HT-29 (cell line): ENCODE measurements around the gene OS9. TPM values are rescaled to one million over a fixed set of nuclear protein-coding genes. Genes with fewer than 3 reads are reported as not detected.
"Not testable (repeated sequence)": the region's sequence is repeated elsewhere in the genome, so short reads cannot be mapped to it uniquely, and the experiment has no call there.

ENCODE experiments used
- DNase-seq: peaks from one replicate; pipeline ENCODE4 v3.0.0-alpha.2; 2015; ENCODE audit warnings: low spot score
- total RNA-seq: library from RNA; depleted of rRNA; stranded (reverse); fragments of >200 nt; shearing (Covaris generic); gene quantifications from 2 replicates; pipeline ENCODE4 v1.2.3, GENCODE V29; 2014; rRNA removed

Gene OS9, protein sequence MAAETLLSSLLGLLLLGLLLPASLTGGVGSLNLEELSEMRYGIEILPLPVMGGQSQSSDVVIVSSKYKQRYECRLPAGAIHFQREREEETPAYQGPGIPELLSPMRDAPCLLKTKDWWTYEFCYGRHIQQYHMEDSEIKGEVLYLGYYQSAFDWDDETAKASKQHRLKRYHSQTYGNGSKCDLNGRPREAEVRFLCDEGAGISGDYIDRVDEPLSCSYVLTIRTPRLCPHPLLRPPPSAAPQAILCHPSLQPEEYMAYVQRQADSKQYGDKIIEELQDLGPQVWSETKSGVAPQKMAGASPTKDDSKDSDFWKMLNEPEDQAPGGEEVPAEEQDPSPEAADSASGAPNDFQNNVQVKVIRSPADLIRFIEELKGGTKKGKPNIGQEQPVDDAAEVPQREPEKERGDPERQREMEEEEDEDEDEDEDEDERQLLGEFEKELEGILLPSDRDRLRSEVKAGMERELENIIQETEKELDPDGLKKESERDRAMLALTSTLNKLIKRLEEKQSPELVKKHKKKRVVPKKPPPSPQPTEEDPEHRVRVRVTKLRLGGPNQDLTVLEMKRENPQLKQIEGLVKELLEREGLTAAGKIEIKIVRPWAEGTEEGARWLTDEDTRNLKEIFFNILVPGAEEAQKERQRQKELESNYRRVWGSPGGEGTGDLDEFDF
- 94.5 and 105 TPM in 2 replicates for total RNA-seq

DNA sequence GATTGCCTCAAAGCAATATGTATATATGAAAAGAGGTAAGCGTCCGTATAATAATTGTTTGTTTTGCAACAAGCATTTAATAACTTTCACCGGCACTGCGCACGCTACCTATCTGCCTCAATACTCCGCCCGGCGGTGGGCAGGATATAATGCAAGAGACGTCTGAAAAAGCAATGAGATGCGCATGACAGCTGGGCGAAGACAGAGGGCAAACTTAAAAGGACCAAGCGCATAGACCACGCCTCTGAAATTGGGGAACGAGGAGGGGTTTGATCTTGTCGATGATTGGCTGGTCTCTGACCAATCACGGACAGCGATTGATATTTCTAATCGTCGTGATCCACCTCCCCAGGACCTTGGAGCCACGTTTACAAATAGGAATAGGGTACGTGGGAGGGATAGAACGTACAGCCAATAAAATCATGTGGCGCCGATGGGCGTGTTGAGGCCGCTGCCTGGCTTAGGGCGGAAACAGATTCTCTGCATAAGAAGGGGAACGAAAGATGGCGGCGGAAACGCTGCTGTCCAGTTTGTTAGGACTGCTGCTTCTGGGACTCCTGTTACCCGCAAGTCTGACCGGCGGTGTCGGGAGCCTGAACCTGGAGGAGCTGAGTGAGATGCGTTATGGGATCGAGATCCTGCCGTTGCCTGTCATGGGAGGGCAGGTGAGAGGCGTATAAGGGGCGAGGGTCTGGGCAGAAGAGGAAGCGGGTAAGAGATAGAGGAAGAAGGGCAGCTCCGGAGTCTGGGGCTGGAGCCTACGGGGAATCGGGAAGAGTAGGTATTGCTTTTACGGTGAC is at the start of gene OS9:
TSS of gene OS9 (plus strand) at position 474 of the 800 bp plus-strand sequence. CDS start at position 504, 30 bp downstream.
- DNase-seq, result peak; percentile 99

DNA sequence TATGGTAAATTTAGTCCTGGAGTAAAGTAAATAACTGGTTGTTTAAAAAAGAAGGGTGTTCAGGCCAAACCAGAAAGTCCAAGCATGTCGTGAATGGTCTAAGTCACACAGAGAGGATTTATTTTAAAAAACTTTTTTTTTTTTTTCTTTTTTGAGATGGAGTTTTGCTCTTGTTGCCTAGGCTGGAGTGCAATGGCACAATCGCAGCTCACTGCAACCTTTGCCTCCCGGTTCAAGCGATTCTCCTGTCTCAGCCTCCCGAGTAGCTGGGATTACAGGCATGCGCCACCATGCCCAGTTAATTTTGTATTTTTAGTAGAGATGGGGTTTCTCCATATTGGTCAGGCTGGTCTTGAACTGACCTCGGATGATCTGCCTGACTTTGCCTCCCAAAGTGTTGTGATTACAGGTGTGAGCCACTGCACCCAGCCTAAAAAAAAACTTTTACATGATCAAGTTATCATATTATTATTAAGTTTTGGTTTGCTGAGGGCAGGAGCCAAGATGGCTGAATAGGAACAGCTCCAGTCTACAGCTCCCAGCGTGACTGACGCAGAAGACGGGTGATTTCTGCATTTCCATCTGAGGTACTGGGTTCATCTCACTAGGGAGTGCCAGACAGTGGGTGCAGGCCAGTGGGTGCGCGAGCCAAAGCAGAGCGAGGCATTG is 47.8 kb upstream of the OS9 start:
- not testable (repeated sequence) for DNase-seq

DNA sequence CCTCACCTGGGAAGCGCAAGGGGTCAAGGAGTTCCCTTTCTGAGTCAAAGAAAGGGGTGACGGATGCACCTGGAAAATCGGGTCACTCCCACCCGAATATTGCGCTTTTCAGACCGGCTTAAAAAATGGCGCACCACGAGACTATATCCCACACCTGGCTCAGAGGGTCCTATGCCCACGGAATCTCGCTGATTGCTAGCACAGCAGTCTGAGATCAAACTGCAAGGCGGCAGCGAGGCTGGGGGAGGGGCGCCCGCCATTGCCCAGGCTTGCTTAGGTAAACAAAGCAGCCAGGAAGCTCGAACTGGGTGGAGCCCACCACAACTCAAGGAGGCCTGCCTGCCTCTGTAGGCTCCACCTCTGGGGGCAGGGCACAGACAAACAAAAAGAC is 47.3 kb upstream of the OS9 start:
- DNase-seq, result not testable (repeated sequence)

DNA sequence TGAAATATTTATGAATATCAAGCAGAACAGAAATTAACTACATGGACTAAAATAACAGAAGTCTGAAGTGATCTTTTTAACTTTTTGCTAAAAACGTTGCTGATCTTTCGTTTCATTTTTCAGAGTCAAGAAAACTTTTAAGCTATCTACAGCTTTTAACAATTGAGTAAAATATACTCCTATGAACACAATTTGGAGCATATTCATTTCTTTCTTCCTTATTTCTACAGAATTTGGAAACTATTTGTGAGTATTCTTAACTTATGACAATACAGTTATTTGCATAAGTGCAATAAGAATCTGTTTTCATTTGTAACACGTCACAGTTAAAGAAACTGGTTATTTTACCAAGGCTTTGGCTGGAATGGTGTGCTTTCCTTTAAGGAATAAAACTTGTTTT is 39.9 kb upstream of the OS9 start:
- DNase-seq, result no peak

DNA sequence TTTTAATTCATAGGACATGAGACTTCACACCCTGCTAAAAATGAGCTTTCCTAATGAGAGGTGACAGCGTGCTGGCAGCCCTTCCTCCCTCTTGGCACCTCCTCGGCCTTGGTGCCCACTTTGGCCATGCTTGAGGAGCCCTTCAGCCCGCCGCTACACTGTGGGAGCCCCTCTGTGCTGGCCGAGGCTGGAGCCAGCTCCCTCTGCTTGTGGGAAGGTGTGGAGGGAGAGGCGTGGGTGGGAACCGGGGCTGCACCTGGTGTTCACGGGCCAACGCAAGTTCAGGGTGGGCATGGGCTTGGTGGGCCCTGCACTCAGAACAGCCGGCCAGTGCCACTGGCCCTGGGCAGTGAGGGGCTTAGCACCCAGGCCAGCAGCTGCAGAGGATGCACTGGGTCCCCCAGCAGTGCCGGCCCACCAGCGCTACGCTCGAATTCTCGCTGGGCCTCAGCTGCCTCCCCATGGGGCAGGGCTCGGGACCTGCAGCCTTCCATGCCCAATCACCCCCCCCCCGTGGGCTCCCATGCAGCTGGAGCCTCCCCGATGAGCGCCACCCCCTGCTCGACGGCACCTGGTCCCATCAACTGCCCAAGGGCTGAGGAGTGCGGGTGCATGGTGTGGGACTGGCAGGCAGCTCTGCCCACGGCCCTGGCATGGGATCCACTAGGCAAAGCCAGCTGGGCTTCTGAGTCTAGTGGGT is 38.2 kb upstream of the OS9 start:
- DNase-seq, result no peak

DNA sequence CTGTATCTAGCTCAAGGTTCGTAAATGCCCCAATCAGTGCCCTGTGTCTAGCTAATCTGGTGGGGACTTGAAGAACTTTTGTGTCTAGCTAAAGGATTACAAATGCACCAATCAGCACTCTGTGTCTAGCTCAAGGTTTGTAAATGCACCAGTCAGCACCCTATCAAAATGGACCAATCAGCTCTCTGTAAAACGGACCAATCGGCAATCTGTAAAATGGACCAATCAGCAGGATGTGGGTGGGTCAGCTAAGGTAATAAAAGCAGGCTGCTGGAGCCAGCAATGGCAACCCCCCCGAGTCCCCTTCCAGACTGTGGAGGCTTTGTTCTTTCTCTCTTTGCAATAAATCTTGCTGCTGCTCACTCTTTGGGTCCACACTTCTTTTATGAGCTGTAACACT is 37.5 kb upstream of the OS9 start:
- not testable (repeated sequence) for DNase-seq

DNA sequence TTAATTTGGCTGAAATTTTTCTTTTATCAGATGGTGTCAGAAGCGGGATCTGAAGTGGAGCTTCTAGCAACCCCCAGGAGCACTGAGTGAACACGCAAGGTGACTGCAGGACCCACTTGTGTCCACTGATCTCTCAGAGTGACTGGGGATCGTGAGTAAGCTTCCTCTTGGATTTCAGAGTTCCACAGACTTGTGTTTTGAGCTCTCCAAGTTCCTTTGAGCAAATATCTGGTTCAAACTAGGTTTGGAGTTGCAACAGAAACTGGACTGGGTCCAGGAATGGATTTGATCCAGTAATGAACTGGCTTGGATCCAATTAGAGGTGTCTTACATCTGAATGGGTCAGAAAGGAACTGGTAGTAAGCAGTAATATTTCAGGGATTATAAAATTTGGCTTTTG is 36.2 kb upstream of the OS9 start:
- DNase-seq, result peak; percentile 11

DNA sequence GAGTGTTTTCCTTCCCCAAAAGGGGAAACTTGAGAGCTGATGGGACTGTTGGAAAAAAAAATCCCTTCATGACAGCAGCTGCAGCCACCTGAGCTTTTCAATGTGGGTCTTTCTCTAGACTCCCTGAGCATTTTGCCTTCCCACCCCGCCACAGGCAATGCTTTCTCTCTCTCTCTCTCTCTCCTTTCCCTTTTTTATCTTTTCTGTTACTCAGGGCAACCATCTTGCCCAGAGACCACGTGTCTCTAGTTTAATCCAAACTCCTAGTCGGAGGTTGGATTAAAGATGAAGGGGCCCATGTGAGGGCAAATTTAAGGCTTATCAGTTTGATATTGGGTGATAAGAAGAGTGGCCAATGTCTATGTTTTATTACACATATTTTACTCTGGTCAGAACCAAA is 35.0 kb upstream of the OS9 start:
- DNase-seq, result no peak

DNA sequence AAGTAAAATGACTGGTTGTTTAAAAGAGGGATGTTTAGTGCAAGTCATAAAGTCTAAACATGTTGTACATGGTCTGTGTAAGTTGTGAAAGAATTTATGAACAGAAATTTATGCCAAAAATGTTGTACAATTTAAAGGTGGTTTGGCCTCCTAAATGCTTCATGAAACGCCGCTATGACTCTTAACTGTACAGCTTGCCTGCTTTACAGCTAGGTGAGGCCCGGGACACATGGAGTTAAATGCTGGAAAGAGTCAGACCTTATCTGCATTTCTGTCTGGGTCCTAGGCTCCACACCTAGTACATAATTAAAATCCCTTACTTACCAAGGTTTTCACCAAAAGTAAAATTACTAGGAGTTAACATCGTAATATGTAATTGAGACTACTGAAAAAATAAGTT is 32.6 kb upstream of the OS9 start:
- DNase-seq, result no peak

DNA sequence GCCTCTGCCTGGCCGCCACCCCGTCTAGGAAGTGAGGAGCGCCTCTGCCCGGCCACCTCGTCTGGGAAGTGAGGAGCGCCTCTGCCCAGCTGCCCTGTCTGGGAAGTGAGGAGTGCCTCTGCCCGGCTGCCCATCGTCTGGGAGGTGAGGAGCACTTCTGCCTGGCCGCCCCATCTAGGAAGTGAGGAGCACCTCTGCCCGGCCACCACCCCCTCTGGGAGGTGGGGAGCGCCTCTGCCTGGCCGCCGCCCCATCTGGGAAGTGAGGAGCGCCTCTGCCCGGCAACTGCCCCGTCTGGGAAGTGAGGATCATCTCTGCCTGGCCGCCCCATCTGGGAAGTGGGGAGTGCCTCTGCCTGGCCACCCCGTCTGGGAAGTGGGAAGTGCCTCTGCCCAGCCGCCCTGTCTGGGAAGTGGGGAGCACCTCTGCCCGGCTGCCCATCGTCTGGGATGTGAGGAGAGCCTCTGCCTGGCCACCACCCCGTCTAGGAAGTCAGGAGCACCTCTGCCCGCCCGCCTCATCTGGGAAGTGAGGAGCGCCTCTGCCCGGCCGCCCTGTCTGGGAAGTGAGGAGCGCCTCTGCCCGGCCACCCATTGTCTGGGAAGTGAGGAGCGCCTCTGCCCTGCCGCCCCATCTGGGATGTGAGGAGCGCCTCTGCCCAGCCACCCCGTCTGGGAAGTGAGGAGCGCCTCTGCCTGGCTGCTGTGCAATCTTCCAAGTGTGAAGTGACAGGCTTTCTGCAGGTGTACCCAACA is 28.7 kb upstream of the OS9 start:
- DNase-seq, result not testable (repeated sequence)

DNA sequence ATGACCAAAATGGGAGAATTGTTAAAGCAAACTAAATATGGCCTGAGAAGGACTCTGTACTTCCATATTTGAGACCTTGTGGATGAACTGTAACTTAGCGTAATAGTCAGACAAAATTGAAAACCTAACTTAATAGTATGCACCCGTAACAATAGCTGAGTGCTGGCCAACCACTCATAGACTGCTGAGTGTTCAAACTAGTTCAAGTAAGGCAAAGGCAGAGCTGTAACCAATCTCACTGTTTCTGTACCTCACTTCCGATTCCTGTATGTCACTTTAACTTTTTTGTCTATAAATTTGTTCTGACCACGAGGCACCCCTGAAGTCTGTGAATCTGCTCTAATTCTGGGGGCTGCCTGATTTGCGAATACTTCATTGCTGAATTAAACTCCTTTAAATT is 27.0 kb upstream of the OS9 start:
- no peak for DNase-seq

DNA sequence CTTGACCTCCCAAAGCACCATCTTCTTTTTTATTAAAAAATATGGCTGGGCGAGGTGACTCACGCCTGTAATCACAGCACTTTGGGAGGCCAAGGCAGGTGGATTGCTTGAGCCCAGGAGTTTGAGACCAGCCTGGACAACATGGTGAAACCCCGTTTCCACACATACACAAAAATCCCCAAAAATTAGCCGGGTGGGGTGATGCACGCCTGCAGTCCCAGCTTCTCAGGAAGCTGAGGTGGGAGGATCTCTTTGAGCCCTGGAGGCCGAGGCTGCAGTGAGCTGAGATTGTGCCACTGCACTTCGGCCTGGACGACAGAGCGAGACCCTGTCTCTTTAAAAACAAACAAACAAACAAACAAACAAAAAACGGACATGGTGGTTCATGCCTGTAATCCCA is 24.2 kb upstream of the OS9 start:
- not testable (repeated sequence) for DNase-seq

DNA sequence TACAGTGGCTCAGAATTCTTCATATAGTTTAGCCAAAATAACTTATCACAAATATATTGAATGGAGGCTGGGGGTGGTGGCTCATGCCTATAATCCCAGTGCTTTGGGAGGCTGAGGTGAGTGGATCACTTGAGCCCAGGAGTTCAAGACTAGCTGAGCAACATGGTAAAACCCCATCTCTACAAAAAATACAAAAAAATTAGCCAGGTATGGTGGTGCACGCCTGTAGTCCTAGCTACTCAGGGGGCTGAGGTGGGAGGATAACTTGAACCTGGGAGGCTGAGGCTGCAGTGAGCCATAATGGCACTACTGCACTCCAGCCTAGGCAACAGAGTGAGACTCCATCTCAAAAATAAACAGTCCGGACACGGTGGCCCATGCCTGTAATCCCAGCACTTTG is 22.1 kb upstream of the OS9 start:
- not testable (repeated sequence) for DNase-seq

DNA sequence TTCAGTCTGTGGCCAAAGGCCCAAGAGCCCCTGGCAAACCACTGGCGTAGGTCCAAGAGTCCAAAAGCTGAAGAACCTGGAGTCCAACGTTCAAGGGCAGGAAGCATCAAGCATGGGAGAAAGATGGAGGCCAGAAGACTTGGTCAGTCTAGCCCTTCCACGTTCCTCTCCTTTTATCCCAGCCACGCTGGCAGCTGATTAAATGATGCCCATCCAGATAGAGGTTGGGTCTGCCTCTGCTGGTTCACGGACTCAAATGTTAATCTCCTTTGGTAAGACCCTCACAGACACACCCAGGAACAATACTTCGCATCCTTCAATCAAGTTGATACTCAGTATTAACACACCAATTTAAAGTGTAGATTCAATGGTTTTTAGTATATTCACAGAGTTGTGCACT is 21.1 kb upstream of the OS9 start:
- no peak for DNase-seq

DNA sequence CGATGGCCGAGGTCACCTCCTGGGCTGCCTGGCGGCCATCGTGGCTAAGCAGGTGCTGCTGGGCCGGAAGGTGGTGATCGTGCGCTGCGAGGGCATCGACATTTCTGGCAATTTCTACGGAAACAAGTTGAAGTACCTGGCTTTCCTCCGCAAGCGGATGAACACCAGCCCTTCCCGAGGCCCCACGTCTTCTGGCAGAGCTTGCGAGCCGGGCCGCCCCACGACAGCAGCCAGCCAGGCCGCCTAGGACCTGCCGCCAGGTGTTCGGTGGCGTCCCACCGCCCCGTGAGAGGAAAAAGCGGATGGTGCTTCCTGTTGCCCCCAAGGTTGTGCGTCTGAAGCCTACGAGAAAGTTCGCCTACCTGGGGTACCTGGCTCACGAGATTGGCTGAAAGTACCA is 19.2 kb upstream of the OS9 start:
- no peak for DNase-seq

DNA sequence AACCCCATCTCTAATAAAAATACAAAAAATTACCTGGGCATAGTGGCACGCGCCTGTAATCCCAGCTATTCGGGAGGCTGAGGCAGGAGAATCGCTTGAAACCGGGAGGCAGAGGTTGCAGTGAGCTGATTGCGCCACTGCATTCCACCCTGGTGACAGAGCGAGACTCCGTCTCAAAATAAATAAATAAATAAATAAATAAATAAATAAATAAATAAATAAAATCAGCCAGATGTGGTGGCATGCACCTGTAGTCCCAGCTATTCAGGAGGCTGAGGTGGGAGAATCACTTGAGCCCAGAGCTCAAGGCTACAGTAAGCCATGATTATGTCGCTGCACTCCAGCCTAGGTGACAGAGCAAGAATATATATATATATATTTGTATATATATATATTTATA is 16.0 kb upstream of the OS9 start:
- not testable (repeated sequence) for DNase-seq

DNA sequence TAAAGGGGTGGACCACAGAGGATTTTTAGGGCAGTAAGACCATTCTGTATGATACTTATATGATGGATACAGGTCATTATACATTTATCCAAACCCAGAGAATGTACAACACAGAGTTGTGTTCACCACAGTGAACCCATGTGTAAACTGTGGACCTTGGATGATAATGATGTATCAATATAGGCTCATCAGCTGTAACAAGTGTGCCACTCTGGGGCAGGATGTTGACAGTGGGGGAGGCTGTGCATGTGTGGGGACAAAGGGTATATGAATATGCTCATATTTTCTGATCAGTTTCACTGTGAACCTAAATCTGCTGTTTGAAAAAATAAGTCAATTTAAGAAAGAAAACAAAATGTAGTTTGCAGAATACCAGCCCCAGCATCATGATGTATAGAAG is 14.2 kb upstream of the OS9 start:
- DNase-seq, result no peak

DNA sequence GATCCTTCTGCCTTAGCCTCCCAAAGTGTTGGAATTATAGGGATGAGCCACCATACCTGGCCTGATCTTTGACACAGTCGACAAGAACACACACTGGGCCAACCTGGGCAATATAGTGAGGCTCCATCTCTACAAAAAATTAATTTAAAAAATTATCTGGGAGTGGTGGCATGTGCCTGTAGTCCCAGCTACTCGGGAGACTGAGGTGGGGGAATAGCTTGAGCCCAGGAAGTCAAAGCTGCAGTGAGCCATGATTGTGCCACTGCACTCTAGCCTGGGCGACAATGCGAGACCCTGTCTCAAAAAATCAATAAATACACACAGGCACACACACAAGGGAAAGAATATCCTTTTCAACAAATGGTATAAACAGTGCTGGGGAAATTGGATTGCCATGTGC is 6.1 kb upstream of the OS9 start:
- no peak for DNase-seq

DNA sequence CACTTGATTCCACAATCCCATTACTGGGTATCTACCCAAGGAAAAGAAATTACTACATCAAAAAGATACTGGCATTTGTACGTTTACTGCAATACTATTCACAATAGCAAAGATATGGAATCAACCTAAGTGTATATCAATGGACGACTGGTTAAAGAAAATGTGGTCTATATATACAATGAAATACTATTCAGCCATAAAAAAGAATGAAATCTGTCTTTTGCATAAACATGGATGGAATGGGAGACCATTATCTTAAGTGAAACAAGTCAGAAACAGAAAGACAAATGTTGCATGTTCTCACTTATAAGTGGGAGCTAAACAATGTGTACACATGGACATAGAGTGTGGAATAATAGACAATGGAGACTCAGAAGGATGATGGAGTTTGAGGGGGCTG is 5.0 kb upstream of the OS9 start:
- no peak for DNase-seq

DNA sequence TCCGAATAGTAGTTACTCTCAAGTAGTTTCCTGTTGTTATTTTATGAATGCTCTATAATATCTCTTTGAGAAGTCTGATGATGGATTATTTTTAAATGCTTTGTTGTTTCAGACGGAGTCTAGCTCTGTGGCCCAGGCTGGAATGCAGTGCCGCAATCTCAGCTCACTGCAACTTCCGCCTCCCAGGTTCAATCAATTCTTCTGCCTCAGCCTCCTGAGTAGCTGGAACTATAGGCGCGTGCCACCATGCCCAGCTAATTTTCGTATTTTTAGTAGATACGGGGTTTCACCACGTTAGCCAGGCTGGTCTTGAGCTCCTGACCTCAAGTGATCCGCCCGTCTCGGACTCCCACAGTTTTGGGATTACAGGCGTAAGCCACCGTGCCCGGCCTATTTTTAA is 1.4 kb upstream of the OS9 start:
- DNase-seq, result no peak

DNA sequence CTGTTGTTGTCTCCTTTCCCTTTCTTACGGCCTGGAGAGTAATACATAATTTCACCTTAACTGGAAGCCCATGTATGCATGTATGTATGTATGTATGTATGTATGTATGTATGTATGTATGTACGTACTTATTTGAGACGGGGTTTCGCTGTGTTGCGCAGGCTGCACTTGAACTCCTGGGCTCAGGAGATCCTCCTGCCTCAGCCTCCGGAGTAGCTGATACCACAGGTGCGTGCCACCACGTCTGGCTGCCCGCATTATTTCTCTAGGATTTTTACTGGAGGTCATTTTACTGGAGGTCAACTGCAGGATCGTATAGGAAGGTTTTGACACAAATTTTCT is 644 bp upstream of the OS9 start:
- DNase-seq, result no peak
